GM12878 (cell line): ENCODE measurements around the gene C1orf141. TPM values are rescaled to one million over a fixed set of nuclear protein-coding genes. Genes with fewer than 3 reads are reported as not detected.

ENCODE experiments used
- ATAC-seq: fragments of 200-7000 bp; cut with Tn5 transposase; 3 replicates; pipeline ENCODE4 v1.9.1; 2020; ENCODE audit warnings: mild to moderate bottlenecking, moderate library complexity
- BruUV-seq: library from RNA; stranded (reverse); fragments of 400-500 nt; replicated peaks from 2 replicates; lab custom pipeline; 2021; lab: Mats Ljungman, UMichigan
- CTCF ChIA-PET: fragments of 300-600 bp; sonication (Branson Sonifier 250); formaldehyde crosslinking; extraction: SDS; loops from one replicate; lab custom pipeline; 2021; ENCODE audit warnings: inconsistent platforms; lab: Yijun Ruan, JAX
- POLR2A ChIA-PET: fragments of 350-600 bp; formaldehyde crosslinking; extraction: SDS; loops from one replicate; lab custom pipeline; 2021; ENCODE audit warnings: inconsistent platforms; lab: Charles Lee
- RAD21 ChIA-PET: fragments of 300-600 bp; sonication (Branson Sonifier 250); formaldehyde crosslinking; loops from one replicate; lab custom pipeline; 2023; ENCODE audit warnings: antibody characterized with exemption; ENCODE audit not compliant: unreplicated experiment; lab: Charles Lee
- SMC1A ChIA-PET: fragments of 300-600 bp; sonication (Branson Sonifier 250); formaldehyde crosslinking; loops from one replicate; lab custom pipeline; 2023; ENCODE audit not compliant: unreplicated experiment, uncharacterized antibody; lab: Charles Lee
- DNase-seq: peaks from one replicate; pipeline ENCODE4 v3.0.0-alpha.2; 2011; ENCODE audit warnings: low read depth, low spot score
- FAIRE-seq: peaks from 3 replicates; lab custom pipeline; 2011; peaks lifted over from hg19 to GRCh38; lab: Jason Lieb, UNC
- H2AFZ ChIP-seq: 2 replicates; pipeline ENCODE4 v1.6.0; 2011; ENCODE audit warnings: low read depth, low read length, control low read depth; ENCODE audit not compliant: control insufficient read depth
- H3K27ac ChIP-seq: 2 replicates; pipeline ENCODE4 v1.5.1; 2011; ENCODE audit warnings: control low read depth; ENCODE audit not compliant: control insufficient read depth, insufficient read depth
- H3K27me3 ChIP-seq, 2 experiments: replicated peaks in 1 of 2; 2 replicates each; pipeline versions ENCODE4 v1.6.0 to v1.6.1; 2011; ENCODE audit warnings: low read length in 1 of 2; ENCODE audit not compliant: control insufficient read depth in 2 of 2, insufficient read depth in 2 of 2
- H3K36me3 ChIP-seq, 2 experiments: 2 replicates each; pipeline ENCODE4 v1.5.1; 2011; ENCODE audit warnings: low read length in 1 of 2; ENCODE audit not compliant: control insufficient read depth in 2 of 2, insufficient read depth in 2 of 2
- H3K4me1 ChIP-seq: 2 replicates; pipeline ENCODE4 v1.6.1; 2011; ENCODE audit warnings: mild to moderate bottlenecking, low read length, moderate library complexity, mixed read lengths; ENCODE audit not compliant: control insufficient read depth, insufficient read depth
- H3K4me2 ChIP-seq: 2 replicates; pipeline ENCODE4 v1.6.0; 2011; ENCODE audit warnings: control low read depth; ENCODE audit not compliant: control insufficient read depth, insufficient read depth
- H3K4me3 ChIP-seq: fragments of 200-600 bp; sonication (generic); 2 replicates; pipeline ENCODE4 v1.5.1; 2016
- H3K79me2 ChIP-seq: 2 replicates; pipeline ENCODE4 v1.6.0; 2011; ENCODE audit warnings: low read length; ENCODE audit not compliant: control insufficient read depth, insufficient read depth
- H3K9ac ChIP-seq: 2 replicates; pipeline ENCODE4 v1.8.0; 2011; ENCODE audit warnings: low read length, control low read depth, mixed read lengths; ENCODE audit not compliant: control insufficient read depth, insufficient read depth
- H3K9me3 ChIP-seq: replicated peaks from 3 replicates; pipeline ENCODE4 v1.5.1; 2011; ENCODE audit warnings: mild to moderate bottlenecking, low read length; ENCODE audit not compliant: control insufficient read depth, insufficient read depth
- H4K20me1 ChIP-seq: 2 replicates; pipeline ENCODE4 v1.6.0; 2011; ENCODE audit not compliant: control insufficient read depth, insufficient read depth
- ASH2L ChIP-seq: fragments of 300-600, 200-600 bp; sonication (generic); IDR thresholded peaks from 2 replicates; pipeline ENCODE4 v1.6.1; 2017; ENCODE audit warnings: low read depth, mild to moderate bottlenecking, borderline replicate concordance
- PKNOX1 ChIP-seq: fragments of 450-650 bp; IDR thresholded peaks from 2 replicates; pipeline ENCODE4 v1.6.1; 2016; ENCODE audit warnings: mild to moderate bottlenecking
- POLR2AphosphoS5 ChIP-seq: IDR thresholded peaks from 2 replicates; pipeline ENCODE4 v1.6.1; 2011; ENCODE audit warnings: mild to moderate bottlenecking, low read length, inconsistent platforms
- WGBS: methylation state at CpG from one replicate; pipeline ENCODE4 v1.1.6; 2016; ENCODE audit warnings: low lambda C conversion rate; ENCODE audit not compliant: insufficient replicate concordance, insufficient coverage; ENCODE audit errors: missing lambda C conversion rate; 5-methylcytosine and 5-hydroxymethylcytosine counted together
- in situ Hi-C: fragments of 300-500 bp; cut with MboI; formaldehyde crosslinking; loops from 9 replicates; pipeline ENCODE4 v1.14.3; 2018; ENCODE audit warnings: mixed read lengths
- intact Hi-C: fragments of 100-400 bp; cut with micrococcal nuclease; formaldehyde crosslinking; loops from one replicate; pipeline ENCODE4 v1.14.2; 2022; ENCODE audit not compliant: unreplicated experiment
- polyA plus RNA-seq, 11 experiments: library from polyadenylated mRNA; depleted of rRNA in 4 of 11; unstranded in 6 of 11; stranded (reverse) in 5 of 11; fragments of >200 nt; fragmentation: Nextera tagmentation in 4 of 11; fragmentation: Illumina TruSeq in 1 of 11; extraction: Ambion mirVana in 4 of 11; extraction: Trizol in 1 of 11; gene quantifications; 1 replicate in 1 of 11; 2 replicates in 10 of 11; pipeline versions ENCODE4 v1.2.1 to v1.2.3, GENCODE V29; 2011 to 2016; ENCODE audit warnings: inconsistent platforms in 2 of 11, missing spikeins in 2 of 11, low read depth in 1 of 11
- total RNA-seq, 4 experiments: library from RNA; depleted of rRNA in 3 of 4; stranded (reverse); fragments of >200 nt in 3 of 4; fragmentation: Illumina TruSeq in 1 of 4; extraction: Trizol in 1 of 4; gene quantifications; 2 replicates each; pipeline versions ENCODE4 v1.2.1 to v1.2.3, GENCODE V29; 2013 to 2021

C1orf141 gene
- total and polyA plus RNA-seq, 10 of the 15 experiments (the other 5 are each of a cell fraction or from before 2014, with no cell fraction given) = not detected

- H3K9me3 ChIP-seq = no peaks in the 10 kb centered on the region
- H4K20me1 ChIP-seq = no peaks in the 10 kb centered on the region
- peak overlapping the region; percentile 78 for H3K27ac ChIP-seq
- peak overlapping the region; percentile 98 for H2AFZ ChIP-seq
- ATAC-seq (peak; percentile 23), FAIRE-seq (peak; percentile 52), DNase-seq (no peak)
- no peaks in the 10 kb centered on the region for H3K27me3 ChIP-seq
- BruUV-seq = no TSS peak
- intact Hi-C loops = loop anchor here (1.0 to 5.0 kb wide), 5 partner anchors 56 to 159 kb away; no protein-coding TSS in a partner anchor
- SMC1A ChIA-PET = interaction anchor here (0.7 to 3.6 kb wide), 6 partner anchors 57 to 280 kb away, joined by 3 to 11 read pairs (median 4); no protein-coding TSS in a partner anchor
- 0 out of 4 replicates have a peak, but pooled peaks cover 0 to 2% of the 10 kb centered on the region in 2 experiments for H3K36me3 ChIP-seq
- POLR2A ChIA-PET = interaction anchor here (0.8 to 1.7 kb wide), 4 partner anchors 8 to 122 kb away, joined by 3 to 6 read pairs (median 4); no protein-coding TSS in a partner anchor
- RAD21 ChIA-PET = interaction anchor here (0.9 to 1.2 kb wide), 5 partner anchors 57 to 1633 kb away, joined by 3 to 6 read pairs (median 3); partner anchors contain the start of genes LEPR and LEPROT
- TF ChIP-seq PKNOX1 = peak; percentile 72
- no peak for TF ChIP-seq ASH2L
- no peak for TF ChIP-seq POLR2AphosphoS5
- no peaks in the 10 kb centered on the region for H3K4me1 ChIP-seq
- H3K9ac ChIP-seq = peak overlapping the region; percentile 85
- in situ Hi-C loops = no loop called here
- CTCF ChIA-PET = interaction anchor here (0.8 to 1.9 kb wide), 4 partner anchors 96 to 160 kb away, joined by 4 to 9 read pairs (median 7); no protein-coding TSS in a partner anchor
- peaks cover 10% of the 10 kb centered on the region for H3K79me2 ChIP-seq
- peak overlapping the region; percentile 82 for H3K4me3 ChIP-seq
- H3K4me2 ChIP-seq = peak overlapping the region; percentile 81
- under 1% methylated on average over 25 of the region's 25 CpGs for WGBS
These were observed 81.8 kb downstream of the C1orf141 start for GRCh38 chr1:67052741-67053534.
